ENCODE data around the gene BRD2. TPM values are rescaled to one million over a fixed set of nuclear protein-coding genes. Genes with fewer than 3 reads are reported as not detected.

BRD2 gene
- total RNA-seq, 1 donor from 2014 or later = 312 TPM

DNA sequence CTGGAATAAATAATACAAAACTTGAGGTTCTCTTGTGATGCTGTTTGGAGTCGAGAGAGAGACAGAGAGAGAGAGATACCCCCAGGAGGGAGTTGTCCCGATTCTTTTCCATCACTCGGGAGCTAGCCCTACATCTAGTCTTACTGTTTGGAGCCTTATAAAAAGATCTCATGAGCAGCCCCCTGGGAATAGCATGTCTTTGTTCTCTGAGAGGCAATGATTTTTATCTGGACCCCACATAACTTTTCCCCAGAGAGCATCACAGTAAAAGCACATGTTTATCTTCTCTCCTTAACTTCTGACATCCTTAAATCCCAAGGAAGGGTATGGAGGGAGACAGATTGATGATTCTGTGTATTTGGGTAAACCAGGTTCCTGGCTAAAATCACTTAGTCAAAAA lies 61.9 kb downstream of the BRD2 start:
- Mint-ChIP-seq H3K4me3 (no peak overlapping the region), H3K9me3 (no peaks in the 10 kb centered on the region), H3K27ac (ENCODE audit: unreplicated experiment) (no peak overlapping the region), H3K36me3 (ENCODE audit: low read depth) (no peaks in the 10 kb centered on the region), H3K27me3 (ENCODE audit: low read depth) (peaks cover 84% of the 10 kb centered on the region), H3K4me1 (no peaks in the 10 kb centered on the region)
- TF ChIP-seq CTCF (conservative IDR thresholded peaks at IDR 0.05) = no peak
- no peak for DNase-seq (ENCODE audit: low read depth, low spot score)

Other genes with a start within 250 kb of the BRD2 start
- gene HLA-DQA2, start 227.2 kb upstream of the BRD2 start, total RNA-seq = not detected in 2 replicates
- gene HLA-DQB2, start 205.1 kb upstream of the BRD2 start, total RNA-seq = not detected in 2 replicates
- 0.28 TPM in 1 of 2 replicates, not detected in the other for gene HLA-DOB, start 151.6 kb upstream of the BRD2 start, total RNA-seq
- 18.0 and 18.2 TPM in 2 replicates for gene TAP2, start 129.9 kb upstream of the BRD2 start, total RNA-seq
- gene PSMB8, start 124.5 kb upstream of the BRD2 start, total RNA-seq = 1.1 and 1.7 TPM in 2 replicates
- 2.7 and 2.8 TPM in 2 replicates for gene TAP1, start 114.9 kb upstream of the BRD2 start, total RNA-seq
- gene PSMB9, start 114.4 kb upstream of the BRD2 start, total RNA-seq = not detected in 2 replicates
- gene HLA-DMB, start 27.6 kb upstream of the BRD2 start, total RNA-seq = 0.59 and 0.63 TPM in 2 replicates
- gene HLA-DMA, start 15.5 kb upstream of the BRD2 start, total RNA-seq = 0.89 and 1.7 TPM in 2 replicates
- gene HLA-DOA, start 41.0 kb downstream of the BRD2 start, total RNA-seq = 1.7 and 2.8 TPM in 2 replicates
- 1.8 and 3.4 TPM in 2 replicates for gene HLA-DPA1, start 105.1 kb downstream of the BRD2 start, total RNA-seq
- gene HLA-DPB1, start 107.4 kb downstream of the BRD2 start, total RNA-seq = 18.7 and 20.4 TPM in 2 replicates
- 4.2 and 5.9 TPM in 2 replicates for gene COL11A2, start 223.9 kb downstream of the BRD2 start, total RNA-seq
- gene RXRB, start 232.1 kb downstream of the BRD2 start, total RNA-seq = 31.8 and 33.1 TPM in 2 replicates
- 95.7 and 103 TPM in 2 replicates for gene SLC39A7, start 232.3 kb downstream of the BRD2 start, total RNA-seq
- 3.3 and 4.4 TPM in 2 replicates for gene HSD17B8, start 236.1 kb downstream of the BRD2 start, total RNA-seq
- 61.2 and 61.7 TPM in 2 replicates for gene RING1, start 239.9 kb downstream of the BRD2 start, total RNA-seq